Endothelial cell (in vitro differentiated cells): ENCODE measurements around the gene RIMBP2. TPM values are rescaled to one million over a fixed set of nuclear protein-coding genes. Genes with fewer than 3 reads are reported as not detected.

Experiments
- DNase-seq: peaks from one replicate; pipeline ENCODE4 v3.0.0; 2021; ENCODE audit warnings: low spot score
- H3K27ac Mint-ChIP-seq: one replicate; pipeline ENCODE4 v1.8.0; 2021; ENCODE audit warnings: mixed read lengths, inconsistent platforms; ENCODE audit not compliant: unreplicated experiment
- H3K27me3 Mint-ChIP-seq: one replicate; pipeline ENCODE4 v1.8.0; 2021; ENCODE audit warnings: mild to moderate bottlenecking, moderate library complexity, mixed read lengths, inconsistent platforms; ENCODE audit not compliant: unreplicated experiment
- H3K36me3 Mint-ChIP-seq: one replicate; pipeline ENCODE4 v1.8.0; 2021; ENCODE audit warnings: mild to moderate bottlenecking, low read depth, mixed read lengths, inconsistent platforms; ENCODE audit not compliant: unreplicated experiment
- H3K4me1 Mint-ChIP-seq: one replicate; pipeline ENCODE4 v1.8.0; 2021; ENCODE audit warnings: mild to moderate bottlenecking, mixed read lengths, inconsistent platforms; ENCODE audit not compliant: unreplicated experiment
- H3K4me3 Mint-ChIP-seq: one replicate; pipeline ENCODE4 v1.8.0; 2021; ENCODE audit warnings: mild to moderate bottlenecking, mixed read lengths, inconsistent platforms; ENCODE audit not compliant: unreplicated experiment
- H3K9me3 Mint-ChIP-seq: one replicate; pipeline ENCODE4 v1.8.0; 2021; ENCODE audit warnings: mixed read lengths, inconsistent platforms; ENCODE audit not compliant: unreplicated experiment
- total RNA-seq: library from RNA; stranded (reverse); fragmentation: NEBNext Ultra II Directional; extraction: Animal tissue kit (Norgen Biotek cat#: 25700); gene quantifications from one replicate; pipeline ENCODE4 v1.2.1, GENCODE V29; 2021; ENCODE audit not compliant: unreplicated experiment
- TF ChIP-seq, protein P1 (sequence below): fragments of 200-600 bp; sonication (generic); IDR thresholded peaks from one replicate; pipeline ENCODE4 v1.5.0; 2021; ENCODE audit warnings: antibody characterized with exemption; ENCODE audit not compliant: unreplicated experiment

RIMBP2 gene
- total RNA-seq, 1 donor from 2014 or later: 1.4 TPM

DNA sequence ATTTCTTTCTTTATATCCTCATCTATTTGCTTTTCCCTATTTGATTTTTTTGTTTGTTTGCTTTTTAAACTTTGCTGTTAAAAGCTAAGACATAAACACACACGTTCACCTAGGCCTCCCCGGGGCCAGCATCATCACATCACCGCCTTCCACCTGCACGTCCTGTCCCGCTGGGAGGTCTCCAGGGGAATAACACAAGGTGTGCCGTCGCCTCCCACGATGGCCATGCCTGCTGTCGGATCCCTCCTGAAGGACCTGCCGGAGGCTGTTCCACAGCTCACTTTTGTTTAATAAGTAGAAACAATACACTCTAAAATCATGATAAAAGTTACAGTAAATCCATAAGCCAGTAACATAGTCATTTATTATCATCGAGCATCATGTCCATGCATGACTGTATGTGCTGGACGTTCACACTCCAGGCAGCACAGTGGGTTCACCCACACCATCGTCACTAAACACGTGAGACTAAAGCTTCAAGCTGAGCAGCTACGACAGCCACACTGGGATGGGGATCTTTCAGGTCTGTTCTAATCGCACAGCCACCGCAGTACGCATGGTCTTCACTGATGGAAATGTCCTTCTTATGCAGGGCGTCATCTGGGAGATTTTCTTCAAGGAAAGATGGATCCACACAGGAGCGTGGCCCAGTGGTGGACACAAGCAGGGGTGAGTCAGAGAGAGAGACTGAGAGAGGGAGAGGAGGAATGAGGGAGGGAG lies 3.6 kb downstream of the RIMBP2 start:
- DNase-seq: no peak
- Mint-ChIP-seq H3K27ac (no peak overlapping the region), H3K27me3 (peaks cover 26% of the 10 kb centered on the region), H3K4me1 (peaks cover 3% of the 10 kb centered on the region), H3K36me3 (peaks cover 9% of the 10 kb centered on the region), H3K9me3 (peaks cover 35% of the 10 kb centered on the region), H3K4me3 (no peak overlapping the region)
- TF ChIP-seq, protein P1, sequence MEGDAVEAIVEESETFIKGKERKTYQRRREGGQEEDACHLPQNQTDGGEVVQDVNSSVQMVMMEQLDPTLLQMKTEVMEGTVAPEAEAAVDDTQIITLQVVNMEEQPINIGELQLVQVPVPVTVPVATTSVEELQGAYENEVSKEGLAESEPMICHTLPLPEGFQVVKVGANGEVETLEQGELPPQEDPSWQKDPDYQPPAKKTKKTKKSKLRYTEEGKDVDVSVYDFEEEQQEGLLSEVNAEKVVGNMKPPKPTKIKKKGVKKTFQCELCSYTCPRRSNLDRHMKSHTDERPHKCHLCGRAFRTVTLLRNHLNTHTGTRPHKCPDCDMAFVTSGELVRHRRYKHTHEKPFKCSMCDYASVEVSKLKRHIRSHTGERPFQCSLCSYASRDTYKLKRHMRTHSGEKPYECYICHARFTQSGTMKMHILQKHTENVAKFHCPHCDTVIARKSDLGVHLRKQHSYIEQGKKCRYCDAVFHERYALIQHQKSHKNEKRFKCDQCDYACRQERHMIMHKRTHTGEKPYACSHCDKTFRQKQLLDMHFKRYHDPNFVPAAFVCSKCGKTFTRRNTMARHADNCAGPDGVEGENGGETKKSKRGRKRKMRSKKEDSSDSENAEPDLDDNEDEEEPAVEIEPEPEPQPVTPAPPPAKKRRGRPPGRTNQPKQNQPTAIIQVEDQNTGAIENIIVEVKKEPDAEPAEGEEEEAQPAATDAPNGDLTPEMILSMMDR: no peak

DNA sequence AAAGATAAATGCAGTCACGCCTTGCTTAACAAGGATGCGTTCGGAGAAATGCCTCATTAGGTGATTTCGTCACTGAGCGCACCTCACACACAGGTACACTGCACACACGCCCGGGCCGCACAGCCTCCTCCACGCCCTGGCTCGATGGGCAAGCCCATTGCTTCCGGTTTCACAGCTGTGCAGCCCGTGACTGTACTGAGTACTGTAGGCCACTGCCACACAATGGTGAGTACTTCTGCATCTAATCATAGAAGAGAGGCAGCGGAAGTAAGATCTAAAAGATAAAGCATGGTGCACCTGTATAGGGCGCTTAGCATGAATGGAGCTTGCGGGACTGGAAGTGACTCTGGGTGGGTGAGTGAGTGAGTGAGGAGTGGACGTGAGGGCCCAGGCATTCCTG lies 4.3 kb downstream of the RIMBP2 start:
- peaks cover 42% of the 10 kb centered on the region for H3K9me3 Mint-ChIP-seq
- peaks cover 3% of the 10 kb centered on the region for H3K4me1 Mint-ChIP-seq
- peaks cover 11% of the 10 kb centered on the region for H3K36me3 Mint-ChIP-seq
- peaks cover 26% of the 10 kb centered on the region for H3K27me3 Mint-ChIP-seq
- no peak overlapping the region for H3K27ac Mint-ChIP-seq
- no peak overlapping the region for H3K4me3 Mint-ChIP-seq
- TF ChIP-seq, protein P1: no peak
- no peak for DNase-seq

DNA sequence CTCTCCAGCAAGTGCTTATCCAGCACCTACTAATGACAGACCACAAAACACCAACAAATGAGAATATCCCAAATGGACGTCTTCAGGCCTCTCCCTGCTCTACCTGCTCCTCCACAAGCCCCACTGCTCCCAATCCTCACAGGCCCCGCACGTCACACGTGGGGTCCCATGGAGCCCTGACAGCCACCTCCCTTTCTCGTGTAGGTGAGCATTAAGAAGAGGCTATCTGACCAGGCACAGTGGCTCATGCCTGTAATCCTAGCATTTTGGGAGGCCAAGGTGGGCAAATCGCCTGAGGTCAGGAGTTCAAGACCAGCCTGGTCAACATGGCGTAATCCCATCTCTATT lies 5.4 kb downstream of the RIMBP2 start:
- H3K4me3 Mint-ChIP-seq: no peak overlapping the region
- TF ChIP-seq, protein P1: no peak
- H3K36me3 Mint-ChIP-seq: peaks cover 15% of the 10 kb centered on the region
- H3K9me3 Mint-ChIP-seq: peaks cover 44% of the 10 kb centered on the region
- H3K4me1 Mint-ChIP-seq: no peaks in the 10 kb centered on the region
- no peak for DNase-seq
- no peak overlapping the region for H3K27ac Mint-ChIP-seq
- peaks cover 26% of the 10 kb centered on the region for H3K27me3 Mint-ChIP-seq

DNA sequence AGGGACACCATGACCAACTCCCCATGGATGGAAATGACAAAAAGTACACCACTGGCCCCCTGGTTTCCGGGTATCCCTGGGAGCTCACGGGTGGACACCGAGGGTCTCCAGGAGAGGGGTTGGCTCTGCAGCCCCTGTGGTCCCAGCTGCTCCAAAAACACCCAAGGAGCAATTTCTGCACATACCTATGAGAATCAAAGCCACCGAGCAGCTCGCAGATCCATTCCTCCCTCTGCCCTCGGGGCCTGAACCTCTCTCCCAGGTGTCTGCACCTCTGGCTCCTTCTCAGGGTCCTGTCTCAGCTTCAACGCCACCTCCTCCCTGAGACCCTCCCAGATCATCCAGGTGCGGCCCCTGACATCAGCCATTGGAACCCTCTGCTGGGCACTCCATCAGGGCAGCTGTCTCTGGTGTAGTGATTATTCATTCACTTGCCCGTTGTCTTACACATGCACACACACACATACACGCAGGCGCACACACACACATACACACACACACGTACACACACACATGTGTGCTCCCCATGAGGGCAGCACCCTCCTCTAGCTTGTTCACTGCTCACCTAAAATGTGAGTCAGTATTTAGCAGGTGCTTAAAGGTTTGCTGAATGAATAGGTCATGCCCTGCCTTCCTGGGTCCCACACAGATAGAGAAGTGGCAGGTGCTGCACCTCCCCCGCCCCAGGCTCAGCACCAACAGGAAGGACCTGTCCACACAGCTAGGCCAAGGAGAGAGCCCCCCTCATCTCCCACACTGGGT lies 5.9 kb downstream of the RIMBP2 start:
- Mint-ChIP-seq H3K27ac (no peak overlapping the region), H3K36me3 (peaks cover 17% of the 10 kb centered on the region), H3K9me3 (peaks cover 46% of the 10 kb centered on the region), H3K4me3 (no peak overlapping the region), H3K4me1 (no peaks in the 10 kb centered on the region), H3K27me3 (peaks cover 26% of the 10 kb centered on the region)
- TF ChIP-seq, protein P1: no peak
- no peak for DNase-seq
